Lung (tissue), 12 donors: ENCODE results near the gene TMEM129. TPM values are rescaled to one million over a fixed set of nuclear protein-coding genes. Genes with fewer than 3 reads are reported as not detected.

Experiments
- ATAC-seq: fragments of 200-7000 bp; cut with Tn5 transposase; one replicate; pipeline ENCODE4 v1.9.1; 2020; ENCODE audit warnings: moderate number of reproducible peaks; ENCODE audit not compliant: insufficient read depth, low FRiP score
- DNase-seq, 3 donors: peaks; one replicate each; pipeline ENCODE4 v3.0.0-alpha.2; 2013 to 2017
- H3K27ac ChIP-seq, 2 donors: one replicate each; pipeline ENCODE4 v1.5.1; 2013; ENCODE audit warnings: mild to moderate bottlenecking in 2 of 2, moderate library complexity in 2 of 2, control low read depth in 1 of 2, inconsistent platforms in 1 of 2, low read depth in 1 of 2, low read length in 1 of 2
- H3K27me3 ChIP-seq, 3 donors: one replicate each; pipeline ENCODE4 v1.5.1; 2013; ENCODE audit warnings: low read length in 2 of 3; ENCODE audit not compliant: control insufficient read depth in 3 of 3, insufficient read depth in 3 of 3
- H3K36me3 ChIP-seq, 4 donors: one replicate each; pipeline ENCODE4 v1.5.1; 2013; ENCODE audit warnings: low read length in 4 of 4, mild to moderate bottlenecking in 1 of 4, moderate library complexity in 1 of 4; ENCODE audit not compliant: control insufficient read depth in 4 of 4, insufficient read depth in 4 of 4
- H3K4me1 ChIP-seq, 5 donors: one replicate each; pipeline ENCODE4 v1.5.1; 2013; ENCODE audit warnings: low read length in 5 of 5, mild to moderate bottlenecking in 2 of 5, moderate library complexity in 1 of 5; ENCODE audit not compliant: control insufficient read depth in 5 of 5, insufficient read depth in 5 of 5
- H3K4me3 ChIP-seq: one replicate; pipeline ENCODE4 v1.5.1; 2013; ENCODE audit warnings: mild to moderate bottlenecking, control low read depth, moderate library complexity
- H3K9ac ChIP-seq, 2 donors: one replicate each; pipeline ENCODE4 v1.5.1; 2013; ENCODE audit warnings: low read length in 2 of 2, control low read depth in 1 of 2; ENCODE audit not compliant: insufficient read depth in 1 of 2
- H3K9me3 ChIP-seq, 4 donors: one replicate each; pipeline ENCODE4 v1.5.1; 2013; ENCODE audit warnings: low read length in 3 of 4, mild to moderate bottlenecking in 1 of 4, moderate library complexity in 1 of 4; ENCODE audit not compliant: control insufficient read depth in 4 of 4, insufficient read depth in 3 of 4
- whole genome bisulfite sequencing, 2 donors: extraction: QIAGEN DNeasy Blood & Tissue Kit; methylation state at CpG; one replicate each; pipeline ENCODE4 v1.1.7; 2013; 5-methylcytosine and 5-hydroxymethylcytosine counted together
- polyA plus RNA-seq, 2 donors: library from polyadenylated mRNA; stranded (reverse); fragments of 200-250 nt; gene quantifications; one replicate each; pipeline ENCODE4 v1.2.1, GENCODE V29; 2013
- total RNA-seq, 2 donors: library from RNA; depleted of rRNA in 1 of 2; stranded (reverse); fragments of >200 nt in 1 of 2; gene quantifications; one replicate each; pipeline ENCODE4 v1.2.1, GENCODE V29; 2014 to 2021
- TF ChIP-seq, protein P1 (sequence below): IDR thresholded peaks from 2 replicates; pipeline ENCODE4 v1.5.1; 2012; ENCODE audit warnings: mild to moderate bottlenecking; ENCODE audit errors: control extremely low read depth, extremely low read depth
- donor health status: control.
- donor health status: control.
- donor health status: Bipolar disorder and iron deficiency.
- donor health status: healthy.
- donor health status: DM: yes; HTN: yes; CAD: no.

The TMEM129 gene
- total and polyA plus RNA-seq, 4 donors, result 16.6 to 45.2 (median 37.8) TPM

DNA sequence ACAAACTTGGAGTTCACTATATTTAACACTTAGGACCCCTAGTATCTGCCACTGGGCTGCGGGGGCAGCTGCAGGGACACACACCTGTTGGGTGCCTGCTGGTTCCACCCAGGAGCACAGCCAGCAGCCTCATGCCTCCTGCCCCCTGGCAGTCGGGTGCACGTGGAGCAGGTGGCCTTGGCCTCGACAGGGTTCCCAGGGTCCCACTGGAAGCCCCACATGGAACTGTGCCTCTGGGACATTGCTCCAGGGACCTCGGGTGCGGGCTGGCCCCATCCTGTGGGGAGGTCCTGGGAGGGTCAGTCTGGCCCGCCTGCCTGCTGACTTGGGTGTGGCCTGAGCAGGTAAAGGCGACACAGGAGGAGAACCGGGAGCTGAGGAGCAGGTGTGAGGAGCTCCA, 18.2 kb upstream of the TMEM129 start:
- Histone ChIP-seq H3K4me3 (no peak overlapping the region), H3K27me3 (no peaks in the 10 kb centered on the region), H3K27ac (no peak overlapping the region), H3K4me1 (no peaks in the 10 kb centered on the region), H3K9me3 (peaks cover 0 to 17% (median 0%) of the 10 kb centered on the region in 4 donors), H3K9ac (no peak overlapping the region), H3K36me3 (peaks cover 5 to 46% (median 25%) of the 10 kb centered on the region in 4 donors)
- TF ChIP-seq, protein P1, sequence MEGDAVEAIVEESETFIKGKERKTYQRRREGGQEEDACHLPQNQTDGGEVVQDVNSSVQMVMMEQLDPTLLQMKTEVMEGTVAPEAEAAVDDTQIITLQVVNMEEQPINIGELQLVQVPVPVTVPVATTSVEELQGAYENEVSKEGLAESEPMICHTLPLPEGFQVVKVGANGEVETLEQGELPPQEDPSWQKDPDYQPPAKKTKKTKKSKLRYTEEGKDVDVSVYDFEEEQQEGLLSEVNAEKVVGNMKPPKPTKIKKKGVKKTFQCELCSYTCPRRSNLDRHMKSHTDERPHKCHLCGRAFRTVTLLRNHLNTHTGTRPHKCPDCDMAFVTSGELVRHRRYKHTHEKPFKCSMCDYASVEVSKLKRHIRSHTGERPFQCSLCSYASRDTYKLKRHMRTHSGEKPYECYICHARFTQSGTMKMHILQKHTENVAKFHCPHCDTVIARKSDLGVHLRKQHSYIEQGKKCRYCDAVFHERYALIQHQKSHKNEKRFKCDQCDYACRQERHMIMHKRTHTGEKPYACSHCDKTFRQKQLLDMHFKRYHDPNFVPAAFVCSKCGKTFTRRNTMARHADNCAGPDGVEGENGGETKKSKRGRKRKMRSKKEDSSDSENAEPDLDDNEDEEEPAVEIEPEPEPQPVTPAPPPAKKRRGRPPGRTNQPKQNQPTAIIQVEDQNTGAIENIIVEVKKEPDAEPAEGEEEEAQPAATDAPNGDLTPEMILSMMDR, result no peak
- WGBS, 2 donors, result 97 to 98% methylated on average over 9 of the region's 9 CpGs
- DNase-seq (no peak), ATAC-seq (no peak)

DNA sequence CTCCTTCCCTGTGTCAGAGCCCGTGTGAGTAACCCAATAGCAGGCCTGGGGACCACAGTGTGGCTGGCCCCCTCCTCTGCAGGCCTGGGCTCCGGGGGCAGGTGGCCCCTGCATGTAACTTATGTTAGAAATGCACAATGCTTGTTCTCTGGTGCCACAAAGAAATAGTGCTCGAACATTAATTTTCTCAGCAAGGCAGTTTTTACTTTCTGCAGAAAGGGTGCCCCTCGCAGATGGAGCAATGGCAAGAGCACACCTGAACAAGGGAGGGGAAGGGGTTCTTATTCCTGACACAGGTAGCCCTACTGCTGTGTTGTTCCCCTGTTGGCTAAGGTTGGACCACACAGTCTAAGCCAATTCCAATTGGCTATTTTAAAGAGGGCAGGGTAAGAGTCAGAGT, 17.3 kb upstream of the TMEM129 start:
- Histone ChIP-seq H3K27ac (no peak overlapping the region), H3K4me3 (no peak overlapping the region), H3K9ac (no peak overlapping the region), H3K9me3 (peaks cover 0 to 17% (median 0%) of the 10 kb centered on the region in 4 donors), H3K4me1 (no peaks in the 10 kb centered on the region), H3K27me3 (no peaks in the 10 kb centered on the region), H3K36me3 (peaks cover 5 to 46% (median 23%) of the 10 kb centered on the region in 4 donors)
- DNase-seq, result no peak
- 97 to 98% methylated on average over 4 of the region's 4 CpGs for WGBS, 2 donors
- ATAC-seq, result no peak
- TF ChIP-seq, protein P1, result no peak

DNA sequence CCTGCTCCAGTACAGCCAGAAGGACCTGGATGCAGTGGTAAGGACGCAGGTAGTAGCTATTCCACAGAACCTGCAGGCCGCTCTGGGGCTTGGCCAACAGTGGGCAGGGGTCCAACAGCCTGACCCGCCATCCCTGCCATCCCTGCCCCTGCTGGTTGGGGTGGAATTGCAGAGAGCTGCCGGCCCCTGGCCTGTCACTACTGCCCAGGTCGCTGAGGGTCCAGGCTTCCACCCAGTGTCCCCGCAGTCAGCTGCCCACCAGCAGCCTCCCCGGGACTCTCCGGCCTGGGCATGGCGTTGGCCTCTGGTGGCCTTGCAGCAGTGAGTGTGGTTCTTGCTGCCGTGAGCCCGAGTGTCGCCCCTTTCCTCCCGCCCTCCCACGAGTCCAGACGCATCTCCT, 16.5 kb upstream of the TMEM129 start:
- no peak overlapping the region for H3K9ac ChIP-seq
- peaks cover 7 to 48% (median 26%) of the 10 kb centered on the region in 4 donors for H3K36me3 ChIP-seq
- no peaks in the 10 kb centered on the region for H3K4me1 ChIP-seq
- no peaks in the 10 kb centered on the region for H3K27me3 ChIP-seq
- H3K27ac ChIP-seq, result no peak overlapping the region
- peaks cover 0 to 17% (median 0%) of the 10 kb centered on the region in 4 donors for H3K9me3 ChIP-seq
- TF ChIP-seq, protein P1, result no peak
- ATAC-seq (no peak), DNase-seq (no peak)
- H3K4me3 ChIP-seq, result no peak overlapping the region
- WGBS, 2 donors, result 98 to 99% methylated on average over 14 to 15 of the region's 15 CpGs

DNA sequence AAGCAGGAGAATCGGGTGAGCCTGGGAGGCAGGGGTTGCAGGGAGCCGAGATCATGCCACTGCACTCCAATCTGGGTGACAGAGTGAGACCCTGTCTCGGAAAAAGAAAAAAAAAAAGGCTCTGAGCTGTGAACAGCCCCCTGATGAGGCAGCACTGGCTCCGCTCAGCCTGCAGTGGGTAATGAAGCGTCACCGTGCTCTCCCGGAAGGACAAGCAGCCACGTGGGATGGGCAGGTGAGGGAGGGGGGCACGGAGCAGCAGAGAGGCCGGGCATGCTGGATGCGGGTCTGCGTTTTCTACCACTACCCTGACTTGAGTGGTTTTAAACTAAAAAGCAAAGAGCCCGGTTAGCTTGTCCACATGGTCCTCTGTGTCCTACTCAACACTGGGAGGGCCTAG, 15.7 kb upstream of the TMEM129 start:
- TF ChIP-seq, protein P1, result no peak
- no peak for ATAC-seq

More for the DNA sequence above, 15.7 kb upstream of the TMEM129 start:
- Histone ChIP-seq H3K27me3 (no peaks in the 10 kb centered on the region), H3K9ac (no peak overlapping the region), H3K27ac (no peak overlapping the region), H3K36me3 (peaks cover 8 to 52% (median 26%) of the 10 kb centered on the region in 4 donors), H3K4me3 (no peak overlapping the region), H3K9me3 (peaks cover 0 to 17% (median 0%) of the 10 kb centered on the region in 4 donors), H3K4me1 (no peaks in the 10 kb centered on the region)
- 92 to 97% methylated on average over 13 of the region's 13 CpGs for WGBS, 2 donors
- DNase-seq, result no peak
